Hepatocyte (in vitro differentiated cells): ENCODE measurements around the gene SLC38A2. TPM values are rescaled to one million over a fixed set of nuclear protein-coding genes. Genes with fewer than 3 reads are reported as not detected.
A peak's percentile ranks its signal among the peaks of the same experiment; 100 is the strongest.

ENCODE experiments used
- DNase-seq: peaks from one replicate; pipeline ENCODE4 v3.0.0-alpha.2; 2016; ENCODE audit warnings: low spot score
- H2AFZ ChIP-seq: fragments of 200-600 bp; sonication (generic); 2 replicates; pipeline ENCODE4 v1.6.0; 2016; ENCODE audit warnings: antibody characterized with exemption, mild to moderate bottlenecking
- H3K27ac ChIP-seq: fragments of 200-600 bp; sonication (generic); 2 replicates; pipeline ENCODE4 v1.5.1; 2016; ENCODE audit warnings: mild to moderate bottlenecking
- H3K27me3 ChIP-seq: fragments of 200-600 bp; sonication (generic); 2 replicates; pipeline ENCODE4 v1.6.1; 2016
- H3K36me3 ChIP-seq: fragments of 200-600 bp; sonication (generic); replicated peaks from 2 replicates; pipeline ENCODE4 v1.5.1; 2016; ENCODE audit warnings: low read depth; ENCODE audit not compliant: insufficient read depth
- H3K4me1 ChIP-seq: fragments of 200-600 bp; sonication (generic); 2 replicates; pipeline ENCODE4 v1.5.1; 2016; ENCODE audit warnings: mild to moderate bottlenecking, moderate library complexity; ENCODE audit not compliant: insufficient read depth
- H3K4me2 ChIP-seq: fragments of 200-600 bp; sonication (generic); 2 replicates; pipeline ENCODE4 v1.6.0; 2016
- H3K4me3 ChIP-seq: fragments of 200-600 bp; sonication (generic); 2 replicates; pipeline ENCODE4 v1.5.1; 2016; ENCODE audit warnings: mild to moderate bottlenecking
- H3K79me2 ChIP-seq: fragments of 200-600 bp; sonication (generic); 2 replicates; pipeline ENCODE4 v1.6.0; 2017; ENCODE audit warnings: mild to moderate bottlenecking
- H3K9me2 ChIP-seq: fragments of 200-600 bp; sonication (generic); replicated peaks from 2 replicates; pipeline ENCODE4 v1.6.0; 2017; ENCODE audit warnings: mild to moderate bottlenecking; ENCODE audit not compliant: insufficient read depth
- H3K9me3 ChIP-seq: fragments of 200-600 bp; sonication (generic); 2 replicates; pipeline ENCODE4 v1.5.1; 2016; ENCODE audit warnings: low read depth, mild to moderate bottlenecking
- H4K20me1 ChIP-seq: fragments of 200-600 bp; sonication (generic); 2 replicates; pipeline ENCODE4 v1.6.0; 2016; ENCODE audit warnings: mild to moderate bottlenecking; ENCODE audit not compliant: insufficient read depth, poor library complexity, severe bottlenecking
- CTCF ChIP-seq: fragments of 200-600 bp; sonication (generic); IDR thresholded peaks from 2 replicates; pipeline ENCODE4 v1.5.1; 2016; ENCODE audit warnings: antibody characterized with exemption, mild to moderate bottlenecking; ENCODE audit not compliant: poor library complexity
- EZH2 ChIP-seq: fragments of 200-600 bp; sonication (generic); IDR thresholded peaks from 2 replicates; pipeline ENCODE4 v1.6.1; 2016; ENCODE audit warnings: antibody characterized with exemption, mild to moderate bottlenecking, borderline replicate concordance
- EZH2phosphoT487 ChIP-seq: fragments of 200-600 bp; sonication (generic); IDR thresholded peaks from one replicate; pipeline ENCODE4 v1.6.1; 2018; ENCODE audit warnings: antibody characterized with exemption, mild to moderate bottlenecking, low read depth, moderate library complexity; ENCODE audit not compliant: unreplicated experiment, severe bottlenecking
- WGBS: methylation state at CpG from one replicate; pipeline ENCODE4 v1.1.6; 2016; ENCODE audit warnings: low lambda C conversion rate; ENCODE audit errors: missing lambda C conversion rate; 5-methylcytosine and 5-hydroxymethylcytosine counted together
- polyA plus RNA-seq: library from polyadenylated mRNA; unstranded; fragments of >200 nt; fragmentation: Nextera tagmentation; extraction: Ambion mirVana; gene quantifications from 2 replicates; pipeline ENCODE4 v1.2.1, GENCODE V29; 2016
- total RNA-seq: library from RNA; depleted of rRNA; stranded (reverse); fragments of >200 nt; gene quantifications from 2 replicates; pipeline ENCODE4 v1.2.3, GENCODE V29; 2014

The SLC38A2 gene
- total and polyA plus RNA-seq, 2 experiments from 2014 or later, result 139 to 373 TPM

- WGBS, result 34% methylated on average over 7 of the region's 7 CpGs
- no peaks in the 10 kb centered on the region for H3K9me2 ChIP-seq
- H3K27ac ChIP-seq, result peak overlapping the region; percentile 99
- H4K20me1 ChIP-seq, result no peaks in the 10 kb centered on the region
- H2AFZ ChIP-seq, result no peak overlapping the region
- no peaks in the 10 kb centered on the region for H3K9me3 ChIP-seq
- H3K4me1 ChIP-seq, result peaks cover 55% of the 10 kb centered on the region
- peak overlapping the region; percentile 81 for H3K4me2 ChIP-seq
- H3K27me3 ChIP-seq, result no peaks in the 10 kb centered on the region
- no peak for DNase-seq
- H3K79me2 ChIP-seq, result peaks cover 9% of the 10 kb centered on the region
- no peak for TF ChIP-seq EZH2phosphoT487
- no peak for TF ChIP-seq CTCF
- TF ChIP-seq EZH2, result no peak
- H3K4me3 ChIP-seq, result no peak overlapping the region
- H3K36me3 ChIP-seq, result no peaks in the 10 kb centered on the region
Measured at GRCh38 chr12:46386877-46387629, 14.5 kb upstream of the SLC38A2 start.

DNA sequence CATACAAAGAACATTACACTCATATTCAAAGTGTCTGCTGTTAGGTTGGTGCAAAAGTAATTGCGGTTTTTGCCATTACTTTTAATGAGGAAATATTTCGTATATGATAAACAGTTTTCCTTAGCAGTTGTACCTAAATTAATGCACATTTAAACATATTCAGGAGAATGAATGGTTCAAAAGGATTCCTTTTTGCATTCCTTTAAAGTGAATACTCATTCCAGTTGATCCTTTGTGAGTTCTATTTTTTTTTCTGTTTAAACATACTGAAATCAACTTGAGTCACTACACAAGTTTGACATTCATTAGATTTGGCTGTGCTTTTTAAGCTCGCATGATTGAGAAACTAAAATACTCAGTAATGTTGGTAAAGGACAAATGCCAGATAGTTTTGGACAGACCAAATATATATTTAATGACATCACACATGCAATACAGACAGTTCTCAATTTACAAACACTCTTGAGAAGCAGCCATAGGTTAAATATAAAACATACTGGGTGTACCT is 13.8 kb upstream of the SLC38A2 start:
- no peak for TF ChIP-seq CTCF
- TF ChIP-seq EZH2phosphoT487, result no peak
- TF ChIP-seq EZH2, result no peak
- H3K79me2 ChIP-seq, result peaks cover 9% of the 10 kb centered on the region
- H3K9me3 ChIP-seq, result no peaks in the 10 kb centered on the region
- no peak overlapping the region for H2AFZ ChIP-seq
- peak overlapping the region; percentile 99 for H3K27ac ChIP-seq
- no peaks in the 10 kb centered on the region for H3K27me3 ChIP-seq
- H3K4me1 ChIP-seq, result peaks cover 55% of the 10 kb centered on the region
- H3K4me3 ChIP-seq, result no peak overlapping the region
- 36% methylated on average over 3 of the region's 3 CpGs for WGBS
- H3K36me3 ChIP-seq, result no peaks in the 10 kb centered on the region
- no peaks in the 10 kb centered on the region for H4K20me1 ChIP-seq
- peak overlapping the region; percentile 81 for H3K4me2 ChIP-seq
- no peaks in the 10 kb centered on the region for H3K9me2 ChIP-seq
- DNase-seq, result no peak

GRCh38 chr12:46385438-46385837 is 12.9 kb upstream of the SLC38A2 start:
- H3K27ac ChIP-seq, result peak overlapping the region; percentile 99
- 75% methylated on average over 5 of the region's 5 CpGs for WGBS
- DNase-seq, result no peak

More at GRCh38 chr12:46385438-46385837, 12.9 kb upstream of the SLC38A2 start:
- no peaks in the 10 kb centered on the region for H3K27me3 ChIP-seq
- peaks cover 51% of the 10 kb centered on the region for H3K4me1 ChIP-seq
- H3K9me2 ChIP-seq, result no peaks in the 10 kb centered on the region
- no peak overlapping the region for H3K4me3 ChIP-seq
- H3K4me2 ChIP-seq, result peak overlapping the region; percentile 81
- peaks cover 9% of the 10 kb centered on the region for H3K79me2 ChIP-seq
- no peaks in the 10 kb centered on the region for H4K20me1 ChIP-seq
- no peak for TF ChIP-seq EZH2
- TF ChIP-seq EZH2phosphoT487, result no peak
- TF ChIP-seq CTCF, result no peak
- no peaks in the 10 kb centered on the region for H3K36me3 ChIP-seq
- no peak overlapping the region for H2AFZ ChIP-seq
- H3K9me3 ChIP-seq, result no peaks in the 10 kb centered on the region
